ENCODE results near the gene SF1. TPM values are rescaled to one million over a fixed set of nuclear protein-coding genes. Genes with fewer than 3 reads are reported as not detected.

The SF1 gene
- total RNA-seq, 1 experiment from 2014 or later, result 472 TPM

GRCh38 chr11:64804346-64805210 lies 26.2 kb upstream of the SF1 start:
- peaks cover 6% of the 10 kb centered on the region for H3K36me3 ChIP-seq (ENCODE audit: insufficient read depth, low read length, poor library complexity, severe bottlenecking)

GRCh38 chr11:64803846-64804345 lies 25.6 kb upstream of the SF1 start:
- ChIA-PET CTCF (no interaction called here), POLR2A (ENCODE audit: low non-redundant PET) (interaction anchor here (0.7 kb wide), 1 partner anchor 300 kb away, joined by 3 read pairs; no protein-coding TSS in a partner anchor)
- no peak for DNase-seq (ENCODE audit: low spot score)
- peaks cover 25% of the 10 kb centered on the region for H3K4me1 ChIP-seq (ENCODE audit: insufficient read depth, low read length, poor library complexity, severe bottlenecking)
- TF ChIP-seq EZH2 (IDR thresholded peaks at IDR 0.05; ENCODE audit: borderline replicate concordance, low read depth, low read length, poor library complexity, severe bottlenecking) (no peak), CTCF (conservative IDR thresholded peaks at IDR 0.05; ENCODE audit: low read depth, low read length) (no peak)
- intact Hi-C loops (cut with micrococcal nuclease; ENCODE audit: unreplicated experiment), result no loop called here
- BruUV-seq (replicated peaks), result TSS peak; percentile 49
- H3K4me3 ChIP-seq (ENCODE audit: low read depth, low read length, poor library complexity, severe bottlenecking), result peak overlapping the region; percentile 56
- peak overlapping the region; percentile 79 for H3K27ac ChIP-seq (ENCODE audit: low read depth, low read length, poor library complexity, severe bottlenecking)
- peaks cover 6% of the 10 kb centered on the region for H3K36me3 ChIP-seq (ENCODE audit: insufficient read depth, low read length, poor library complexity, severe bottlenecking)
- no peaks in the 10 kb centered on the region for H3K9me3 ChIP-seq (ENCODE audit: low read depth, low read length, poor library complexity, severe bottlenecking)
- H3K27me3 ChIP-seq (replicated peaks; ENCODE audit: insufficient read depth, low read depth, low read length, poor library complexity), result no peaks in the 10 kb centered on the region

More at GRCh38 chr11:64804346-64805210, 26.2 kb upstream of the SF1 start:
- intact Hi-C loops (cut with micrococcal nuclease; ENCODE audit: unreplicated experiment), result no loop called here
- H3K9me3 ChIP-seq (ENCODE audit: low read depth, low read length, poor library complexity, severe bottlenecking), result no peaks in the 10 kb centered on the region
- no peak for DNase-seq (ENCODE audit: low spot score)
- peak overlapping the region; percentile 79 for H3K27ac ChIP-seq (ENCODE audit: low read depth, low read length, poor library complexity, severe bottlenecking)
- BruUV-seq (replicated peaks), result no TSS peak
- no peaks in the 10 kb centered on the region for H3K27me3 ChIP-seq (replicated peaks; ENCODE audit: insufficient read depth, low read depth, low read length, poor library complexity)
- POLR2A ChIA-PET (ENCODE audit: low non-redundant PET), result no interaction called here
- H3K4me1 ChIP-seq (ENCODE audit: insufficient read depth, low read length, poor library complexity, severe bottlenecking), result peaks cover 32% of the 10 kb centered on the region
- CTCF ChIA-PET, result no interaction called here
- TF ChIP-seq EZH2 (IDR thresholded peaks at IDR 0.05; ENCODE audit: borderline replicate concordance, low read depth, low read length, poor library complexity, severe bottlenecking), result no peak
- TF ChIP-seq CTCF (conservative IDR thresholded peaks at IDR 0.05; ENCODE audit: low read depth, low read length), result no peak
- H3K4me3 ChIP-seq (ENCODE audit: low read depth, low read length, poor library complexity, severe bottlenecking), result no peak overlapping the region

GRCh38 chr11:64803158-64803845 lies 25.0 kb upstream of the SF1 start, which contains the start of gene MAP4K2:
TSS of gene MAP4K2 (minus strand) at chr11:64803214. CDS start at chr11:64803149, 65 bp downstream.
- DNase-seq (ENCODE audit: low spot score), result peak; percentile 94
- Histone ChIP-seq H3K36me3 (ENCODE audit: insufficient read depth, low read length, poor library complexity, severe bottlenecking) (peaks cover 6% of the 10 kb centered on the region), H3K9me3 (ENCODE audit: low read depth, low read length, poor library complexity, severe bottlenecking) (no peaks in the 10 kb centered on the region), H3K27ac (ENCODE audit: low read depth, low read length, poor library complexity, severe bottlenecking) (peak within 1 kb of the TSS; percentile 85), H3K4me3 (ENCODE audit: low read depth, low read length, poor library complexity, severe bottlenecking) (peak within 1 kb of the TSS; percentile 56), H3K4me1 (ENCODE audit: insufficient read depth, low read length, poor library complexity, severe bottlenecking) (peaks cover 23% of the 10 kb centered on the region), H3K27me3 (replicated peaks; ENCODE audit: insufficient read depth, low read depth, low read length, poor library complexity) (no peaks in the 10 kb centered on the region)
- TF ChIP-seq EZH2 (IDR thresholded peaks at IDR 0.05; ENCODE audit: borderline replicate concordance, low read depth, low read length, poor library complexity, severe bottlenecking), result no peak
- peak; percentile 45 for TF ChIP-seq CTCF (conservative IDR thresholded peaks at IDR 0.05; ENCODE audit: low read depth, low read length)
- ChIA-PET POLR2A (ENCODE audit: low non-redundant PET) (interaction anchor here (0.7 kb wide), 1 partner anchor 301 kb away, joined by 3 read pairs; no protein-coding TSS in a partner anchor), CTCF (no interaction called here)
- intact Hi-C loops (cut with micrococcal nuclease; ENCODE audit: unreplicated experiment), result no loop called here
- no TSS peak for BruUV-seq (replicated peaks)
